Tibial artery (tissue), 4 donors: ENCODE results near the gene PDF.

Experiments used
- DNase-seq, 2 donors: peaks; one replicate each; pipeline ENCODE4 v3.0.0-alpha.2; 2019
- H3K27ac ChIP-seq, 2 donors: fragments of 200-600 bp; sonication (generic) in 1 of 2; 1 replicate in 1 of 2; 2 replicates in 1 of 2; pipeline ENCODE4 v1.5.1; 2018 to 2019; ENCODE audit warnings: mild to moderate bottlenecking in 1 of 2
- H3K27me3 ChIP-seq, 2 donors: fragments of 200-600 bp; sonication (generic) in 1 of 2; one replicate each; pipeline versions ENCODE4 v1.5.1 to v1.6.0; 2016 to 2019
- H3K36me3 ChIP-seq, 3 donors: fragments of 200-600 bp; sonication (generic) in 2 of 3; one replicate each; pipeline ENCODE4 v1.5.1; 2016 to 2019; ENCODE audit warnings: mild to moderate bottlenecking in 2 of 3
- H3K4me1 ChIP-seq, 4 donors: fragments of 200-600 bp; sonication (generic) in 2 of 4; 1 replicate in 3 of 4; 2 replicates in 1 of 4; pipeline ENCODE4 v1.5.1; 2016 to 2019
- H3K4me3 ChIP-seq, 2 donors: fragments of 200-600 bp; sonication (generic) in 1 of 2; 1 replicate in 1 of 2; 2 replicates in 1 of 2; pipeline ENCODE4 v1.5.1; 2018 to 2019; ENCODE audit warnings: mild to moderate bottlenecking in 2 of 2
- H3K9me3 ChIP-seq, 3 donors: fragments of 200-600 bp; sonication (generic) in 1 of 3; one replicate each; pipeline ENCODE4 v1.5.1; 2016 to 2019
- intact Hi-C: fragments of 100-400 bp; cut with DNase I; formaldehyde crosslinking; loops from one replicate; pipeline ENCODE4 v1.15.0; 2023; ENCODE audit warnings: low total_unique reads
- TF ChIP-seq, protein P1 (sequence below), 2 experiments: fragments of 200-600 bp in 1 of 2; fragments of 450-650 bp in 1 of 2; IDR thresholded peaks; one replicate each; pipeline ENCODE4 v1.5.1; 2017 to 2019; ENCODE audit warnings: antibody characterized with exemption in 2 of 2, mild to moderate bottlenecking in 1 of 2, moderate library complexity in 1 of 2

The PDF gene

DNA sequence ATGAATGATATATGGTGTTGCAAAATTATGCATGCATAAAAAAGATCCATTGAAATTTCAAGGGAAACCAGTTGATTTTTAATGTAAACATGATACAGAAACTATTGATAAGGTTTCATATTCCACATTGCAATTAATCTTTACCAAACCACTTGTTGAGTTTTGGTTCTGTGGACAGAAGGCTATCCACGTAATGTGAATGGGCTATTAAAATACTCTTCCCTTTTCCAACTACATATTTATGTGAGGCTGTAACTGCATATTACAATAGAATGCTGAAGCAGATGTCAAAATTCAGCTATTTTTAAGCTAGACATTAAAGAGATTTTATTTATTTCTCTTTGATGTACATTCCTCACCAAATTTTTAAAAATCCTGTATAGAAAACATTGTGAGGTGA lies 53.0 kb downstream of the PDF start:
- DNase-seq, result no peak
- TF ChIP-seq, protein P1, sequence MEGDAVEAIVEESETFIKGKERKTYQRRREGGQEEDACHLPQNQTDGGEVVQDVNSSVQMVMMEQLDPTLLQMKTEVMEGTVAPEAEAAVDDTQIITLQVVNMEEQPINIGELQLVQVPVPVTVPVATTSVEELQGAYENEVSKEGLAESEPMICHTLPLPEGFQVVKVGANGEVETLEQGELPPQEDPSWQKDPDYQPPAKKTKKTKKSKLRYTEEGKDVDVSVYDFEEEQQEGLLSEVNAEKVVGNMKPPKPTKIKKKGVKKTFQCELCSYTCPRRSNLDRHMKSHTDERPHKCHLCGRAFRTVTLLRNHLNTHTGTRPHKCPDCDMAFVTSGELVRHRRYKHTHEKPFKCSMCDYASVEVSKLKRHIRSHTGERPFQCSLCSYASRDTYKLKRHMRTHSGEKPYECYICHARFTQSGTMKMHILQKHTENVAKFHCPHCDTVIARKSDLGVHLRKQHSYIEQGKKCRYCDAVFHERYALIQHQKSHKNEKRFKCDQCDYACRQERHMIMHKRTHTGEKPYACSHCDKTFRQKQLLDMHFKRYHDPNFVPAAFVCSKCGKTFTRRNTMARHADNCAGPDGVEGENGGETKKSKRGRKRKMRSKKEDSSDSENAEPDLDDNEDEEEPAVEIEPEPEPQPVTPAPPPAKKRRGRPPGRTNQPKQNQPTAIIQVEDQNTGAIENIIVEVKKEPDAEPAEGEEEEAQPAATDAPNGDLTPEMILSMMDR (IDR thresholded peaks at IDR 0.05), result no peak
- H3K27ac ChIP-seq, result peak overlapping the region in 1 of 2 donors; percentile 55

More for the DNA sequence above, 53.0 kb downstream of the PDF start:
- intact Hi-C loops, result no loop called here
- no peaks in the 10 kb centered on the region for H3K36me3 ChIP-seq
- no peaks in the 10 kb centered on the region for H3K27me3 ChIP-seq
- no peak overlapping the region for H3K4me3 ChIP-seq
- no peaks in the 10 kb centered on the region for H3K9me3 ChIP-seq
- H3K4me1 ChIP-seq, result peaks cover 0 to 41% (median 23%) of the 10 kb centered on the region in 4 donors
